T-helper 1 cell treated with Interleukin-12 subunit alpha and Interleukin-12 subunit beta and Interleukin-4 antibody, amounts not matched to agents 30 μg/mL and 1 μg/mL, for 36 hours (primary cell): ENCODE results near the gene C13orf46.

Source experiments
- H3K27ac Mint-ChIP-seq: one replicate; pipeline ENCODE4 v1.8.0; 2021; ENCODE audit warnings: mild to moderate bottlenecking, mixed read lengths
- H3K27me3 Mint-ChIP-seq: one replicate; pipeline ENCODE4 v1.8.0; 2021; ENCODE audit warnings: low read depth, mixed read lengths
- H3K36me3 Mint-ChIP-seq: one replicate; pipeline ENCODE4 v1.8.0; 2021; ENCODE audit warnings: low read depth, mixed read lengths
- H3K4me1 Mint-ChIP-seq: one replicate; pipeline ENCODE4 v1.8.0; 2021; ENCODE audit warnings: low read depth, mixed read lengths
- H3K4me3 Mint-ChIP-seq: one replicate; pipeline ENCODE4 v1.8.0; 2021; ENCODE audit warnings: mild to moderate bottlenecking, moderate library complexity, mixed read lengths
- H3K9me3 Mint-ChIP-seq: one replicate; pipeline ENCODE4 v1.8.0; 2021; ENCODE audit warnings: mixed read lengths

Gene C13orf46

GRCh38 chr13:113938716-113939115 is 35.2 kb downstream of the C13orf46 start:
- no peaks in the 10 kb centered on the region for H3K4me1 Mint-ChIP-seq
- H3K27me3 Mint-ChIP-seq: no peaks in the 10 kb centered on the region
- no peak overlapping the region for H3K4me3 Mint-ChIP-seq
- no peaks in the 10 kb centered on the region for H3K36me3 Mint-ChIP-seq
- H3K9me3 Mint-ChIP-seq: no peaks in the 10 kb centered on the region
- H3K27ac Mint-ChIP-seq: no peak overlapping the region

GRCh38 chr13:113938246-113938645 is 35.6 kb downstream of the C13orf46 start:
- peaks cover 4% of the 10 kb centered on the region for H3K27me3 Mint-ChIP-seq
- no peaks in the 10 kb centered on the region for H3K4me1 Mint-ChIP-seq
- no peak overlapping the region for H3K27ac Mint-ChIP-seq
- H3K36me3 Mint-ChIP-seq: no peaks in the 10 kb centered on the region
- no peaks in the 10 kb centered on the region for H3K9me3 Mint-ChIP-seq
- H3K4me3 Mint-ChIP-seq: no peak overlapping the region

GRCh38 chr13:113937527-113938180 is 36.2 kb downstream of the C13orf46 start:
- Mint-ChIP-seq H3K27ac (no peak overlapping the region), H3K4me1 (no peaks in the 10 kb centered on the region), H3K27me3 (peaks cover 8% of the 10 kb centered on the region), H3K4me3 (no peak overlapping the region), H3K9me3 (no peaks in the 10 kb centered on the region), H3K36me3 (no peaks in the 10 kb centered on the region)

- Mint-ChIP-seq H3K27me3 (peaks cover 13% of the 10 kb centered on the region), H3K36me3 (no peaks in the 10 kb centered on the region), H3K27ac (no peak overlapping the region), H3K4me1 (no peaks in the 10 kb centered on the region), H3K4me3 (no peak overlapping the region), H3K9me3 (no peaks in the 10 kb centered on the region)
Observed at GRCh38 chr13:113937073-113937472, 36.8 kb downstream of the C13orf46 start.

- Mint-ChIP-seq H3K9me3 (no peaks in the 10 kb centered on the region), H3K27me3 (peaks cover 13% of the 10 kb centered on the region), H3K36me3 (no peaks in the 10 kb centered on the region), H3K4me1 (peaks cover 2% of the 10 kb centered on the region), H3K4me3 (no peak overlapping the region), H3K27ac (no peak overlapping the region)
Observed at GRCh38 chr13:113936166-113936965, 37.5 kb downstream of the C13orf46 start.

- H3K36me3 Mint-ChIP-seq: no peaks in the 10 kb centered on the region
- no peaks in the 10 kb centered on the region for H3K9me3 Mint-ChIP-seq
- no peak overlapping the region for H3K27ac Mint-ChIP-seq
- no peak overlapping the region for H3K4me3 Mint-ChIP-seq
- H3K27me3 Mint-ChIP-seq: peaks cover 13% of the 10 kb centered on the region
- H3K4me1 Mint-ChIP-seq: peaks cover 7% of the 10 kb centered on the region
Observed at GRCh38 chr13:113935001-113935844, 38.7 kb downstream of the C13orf46 start.

- H3K27me3 Mint-ChIP-seq: peaks cover 13% of the 10 kb centered on the region
- no peaks in the 10 kb centered on the region for H3K36me3 Mint-ChIP-seq
- H3K4me3 Mint-ChIP-seq: no peak overlapping the region
- peaks cover 7% of the 10 kb centered on the region for H3K4me1 Mint-ChIP-seq
- H3K27ac Mint-ChIP-seq: no peak overlapping the region
- H3K9me3 Mint-ChIP-seq: no peaks in the 10 kb centered on the region
Observed at GRCh38 chr13:113934576-113934975, 39.3 kb downstream of the C13orf46 start.

GRCh38 chr13:113933901-113934300 is 40.0 kb downstream of the C13orf46 start:
- peaks cover 13% of the 10 kb centered on the region for H3K27me3 Mint-ChIP-seq
- peaks cover 7% of the 10 kb centered on the region for H3K4me1 Mint-ChIP-seq
- H3K9me3 Mint-ChIP-seq: no peaks in the 10 kb centered on the region
- no peaks in the 10 kb centered on the region for H3K36me3 Mint-ChIP-seq
- no peak overlapping the region for H3K27ac Mint-ChIP-seq
- H3K4me3 Mint-ChIP-seq: no peak overlapping the region

GRCh38 chr13:113931841-113932459 is 41.9 kb downstream of the C13orf46 start:
- Mint-ChIP-seq H3K27me3 (peaks cover 17% of the 10 kb centered on the region), H3K27ac (no peak overlapping the region), H3K9me3 (no peaks in the 10 kb centered on the region), H3K4me1 (peaks cover 7% of the 10 kb centered on the region), H3K36me3 (no peaks in the 10 kb centered on the region), H3K4me3 (no peak overlapping the region)

- no peaks in the 10 kb centered on the region for H3K36me3 Mint-ChIP-seq
- peaks cover 17% of the 10 kb centered on the region for H3K27me3 Mint-ChIP-seq
- H3K9me3 Mint-ChIP-seq: no peaks in the 10 kb centered on the region
- H3K27ac Mint-ChIP-seq: no peak overlapping the region
- no peak overlapping the region for H3K4me3 Mint-ChIP-seq
- peaks cover 7% of the 10 kb centered on the region for H3K4me1 Mint-ChIP-seq
Observed at GRCh38 chr13:113930671-113931637, 42.9 kb downstream of the C13orf46 start.

- Mint-ChIP-seq H3K4me3 (no peak overlapping the region), H3K36me3 (no peaks in the 10 kb centered on the region), H3K27ac (no peak overlapping the region), H3K4me1 (peaks cover 7% of the 10 kb centered on the region), H3K9me3 (no peaks in the 10 kb centered on the region), H3K27me3 (peaks cover 22% of the 10 kb centered on the region)
Observed at GRCh38 chr13:113929628-113930615, 44.0 kb downstream of the C13orf46 start.

GRCh38 chr13:113928685-113929627 is 44.9 kb downstream of the C13orf46 start:
- peaks cover 7% of the 10 kb centered on the region for H3K4me1 Mint-ChIP-seq
- no peaks in the 10 kb centered on the region for H3K36me3 Mint-ChIP-seq
- no peaks in the 10 kb centered on the region for H3K9me3 Mint-ChIP-seq
- H3K27ac Mint-ChIP-seq: no peak overlapping the region
- H3K27me3 Mint-ChIP-seq: peaks cover 22% of the 10 kb centered on the region
- no peak overlapping the region for H3K4me3 Mint-ChIP-seq
